SK-N-SH (cell line): ENCODE data around the gene KCNK6. TPM values are rescaled to one million over a fixed set of nuclear protein-coding genes. Genes with fewer than 3 reads are reported as not detected.
A peak's percentile ranks its signal among the peaks of the same experiment; 100 is the strongest.

Source experiments
- CTCF ChIA-PET: fragments of 300-600, 350-600 bp; formaldehyde crosslinking; extraction: SDS; loops from one replicate; lab custom pipeline; 2021; lab: Yijun Ruan, JAX
- POLR2A ChIA-PET: fragments of 350-600 bp; sonication (Branson Sonifier 250); formaldehyde crosslinking; extraction: SDS; loops from one replicate; lab custom pipeline; 2020; ENCODE audit warnings: antibody characterized with exemption, inconsistent platforms; lab: Yijun Ruan, JAX
- DNase-seq: peaks from one replicate; pipeline ENCODE4 v3.0.0; 2012
- H2AFZ ChIP-seq: fragments of 200-600 bp; sonication (generic); 2 replicates; pipeline ENCODE4 v1.8.1; 2016; ENCODE audit warnings: antibody characterized with exemption, mild to moderate bottlenecking, low read depth
- H3F3A ChIP-seq: fragments of 200-600 bp; sonication (generic); replicated peaks from 2 replicates; pipeline ENCODE3; 2016; ENCODE audit warnings: antibody characterized with exemption, mild to moderate bottlenecking; ENCODE audit not compliant: insufficient read depth
- H3K27ac ChIP-seq, 2 experiments: fragments of 200-500 bp in 1 of 2; fragments of 200-600 bp in 1 of 2; sonication (Bioruptor generic) in 1 of 2; sonication (generic), shearing (Covaris generic) in 1 of 2; 2 replicates each; pipeline versions ENCODE4 v1.5.1 to v1.6.1; 2014 to 2016; ENCODE audit warnings: low read depth in 2 of 2, inconsistent platforms in 1 of 2, low read length in 1 of 2, mild to moderate bottlenecking in 1 of 2, mixed read lengths in 1 of 2
- H3K27me3 ChIP-seq: fragments of 200-600 bp; sonication (generic), shearing (Covaris generic); 2 replicates; pipeline ENCODE4 v1.6.1; 2016; ENCODE audit warnings: mixed run types; ENCODE audit not compliant: insufficient read depth
- H3K36me3 ChIP-seq, 2 experiments: fragments of 200-500 bp in 1 of 2; fragments of 200-600 bp in 1 of 2; sonication (Bioruptor generic) in 1 of 2; sonication (generic) in 1 of 2; replicated peaks in 1 of 2; 2 replicates each; pipeline versions ENCODE3 to v1.5.1; 2014 to 2016; ENCODE audit warnings: low read length in 1 of 2, mild to moderate bottlenecking in 1 of 2; ENCODE audit not compliant: insufficient read depth in 2 of 2, control insufficient read depth in 1 of 2
- H3K4me1 ChIP-seq, 2 experiments: fragments of 200-500 bp in 1 of 2; fragments of 200-600 bp in 1 of 2; sonication (Bioruptor generic) in 1 of 2; sonication (generic), shearing (Covaris generic) in 1 of 2; 2 replicates each; pipeline versions ENCODE4 v1.5.1 to v1.6.1; 2014 to 2016; ENCODE audit warnings: low read depth in 1 of 2, low read length in 1 of 2, mixed run types in 1 of 2; ENCODE audit not compliant: insufficient read depth in 2 of 2, control insufficient read depth in 1 of 2
- H3K4me2 ChIP-seq: fragments of 200-600 bp; sonication (generic), shearing (Covaris generic); 2 replicates; pipeline ENCODE4 v1.6.1; 2017; ENCODE audit warnings: mixed run types
- H3K4me3 ChIP-seq, 2 experiments: fragments of 200-500 bp in 1 of 2; fragments of 200-600 bp in 1 of 2; sonication (Bioruptor generic) in 1 of 2; sonication (generic), shearing (Covaris generic) in 1 of 2; 2 replicates each; pipeline versions ENCODE4 v1.5.1 to v1.8.1; 2014 to 2016; ENCODE audit warnings: low read depth in 2 of 2, inconsistent platforms in 1 of 2, low read length in 1 of 2, mild to moderate bottlenecking in 1 of 2, mixed read lengths in 1 of 2, moderate library complexity in 1 of 2
- H3K79me2 ChIP-seq: fragments of 200-600 bp; sonication (generic); 2 replicates; pipeline ENCODE4 v1.8.1; 2017; ENCODE audit warnings: mild to moderate bottlenecking; ENCODE audit not compliant: insufficient read depth
- H3K9ac ChIP-seq: fragments of 200-600 bp; sonication (generic); 2 replicates; pipeline ENCODE4 v1.6.1; 2017; ENCODE audit warnings: mixed run types
- H3K9me2 ChIP-seq: fragments of 200-600 bp; sonication (generic); 2 replicates; pipeline ENCODE4 v1.6.1; 2017; ENCODE audit warnings: mixed run types
- H3K9me3 ChIP-seq: fragments of 200-600 bp; sonication (generic); 2 replicates; pipeline ENCODE4 v1.6.1; 2017; ENCODE audit warnings: mixed run types, mild to moderate bottlenecking, moderate library complexity
- H4K20me1 ChIP-seq: fragments of 200-600 bp; sonication (generic); 2 replicates; pipeline ENCODE4 v1.6.1; 2017; ENCODE audit warnings: mild to moderate bottlenecking, mixed run types; ENCODE audit not compliant: insufficient read depth
- CHD2 ChIP-seq: fragments of 150-350 bp; IDR thresholded peaks from 2 replicates; pipeline ENCODE4 v1.6.1; 2018; ENCODE audit warnings: low read length; ENCODE audit not compliant: partially characterized antibody
- CTCF ChIP-seq: fragments of 200-600 bp; sonication (generic); IDR thresholded peaks from 2 replicates; pipeline ENCODE4 v1.6.1; 2017; ENCODE audit warnings: antibody characterized with exemption, mild to moderate bottlenecking, moderate library complexity
- ELF1 ChIP-seq: IDR thresholded peaks from 2 replicates; pipeline ENCODE4 v1.4.0; 2012
- FOSL2 ChIP-seq: IDR thresholded peaks from 2 replicates; pipeline ENCODE4 v1.4.0; 2012; ENCODE audit warnings: low read depth, mild to moderate bottlenecking, moderate library complexity, borderline replicate concordance
- JUND ChIP-seq: IDR thresholded peaks from 2 replicates; pipeline ENCODE4 v1.4.0; 2012
- MXI1 ChIP-seq: IDR thresholded peaks from 2 replicates; pipeline ENCODE4 v1.6.1; 2012; ENCODE audit warnings: mild to moderate bottlenecking, low read depth, low read length, improper control_type of control experiment
- NRF1 ChIP-seq: IDR thresholded peaks from 2 replicates; pipeline ENCODE4 v1.6.1; 2012; ENCODE audit warnings: low read depth, mild to moderate bottlenecking, low read length
- PBX3 ChIP-seq: IDR thresholded peaks from 2 replicates; pipeline ENCODE4; 2012
- POLR2AphosphoS5 ChIP-seq: IDR thresholded peaks from 2 replicates; pipeline ENCODE4 v1.6.1; 2012; ENCODE audit warnings: low read depth, low read length
- RAD21 ChIP-seq: IDR thresholded peaks from 2 replicates; pipeline ENCODE4 v1.6.1; 2012; ENCODE audit warnings: mild to moderate bottlenecking, low read length
- RCOR1 ChIP-seq: fragments of 150-350 bp; IDR thresholded peaks from 2 replicates; pipeline ENCODE4 v1.6.1; 2017; ENCODE audit warnings: antibody characterized with exemption, low read length
- REST ChIP-seq: IDR thresholded peaks from 2 replicates; pipeline ENCODE4 v1.6.1; 2012; ENCODE audit warnings: mild to moderate bottlenecking, low read depth, low read length, moderate library complexity
- RFX5 ChIP-seq: IDR thresholded peaks from 2 replicates; pipeline ENCODE4 v1.6.1; 2012; ENCODE audit warnings: mild to moderate bottlenecking, improper control_type of control experiment, low read length
- RXRA ChIP-seq: IDR thresholded peaks from 2 replicates; pipeline ENCODE4 v1.4.0; 2012; ENCODE audit warnings: low read depth, mild to moderate bottlenecking, borderline replicate concordance
- SIN3A ChIP-seq: IDR thresholded peaks from 2 replicates; pipeline ENCODE4 v1.6.1; 2012; ENCODE audit warnings: low read depth, mild to moderate bottlenecking, low read length, moderate library complexity, borderline replicate concordance
- SMC3 ChIP-seq: IDR thresholded peaks from 2 replicates; pipeline ENCODE4 v1.6.1; 2012; ENCODE audit warnings: low read depth, low read length, improper control_type of control experiment
- TCF12 ChIP-seq: IDR thresholded peaks from 2 replicates; pipeline ENCODE4 v1.4.0; 2012
- USF2 ChIP-seq: fragments of 150-350 bp; IDR thresholded peaks from 2 replicates; pipeline ENCODE4 v1.6.1; 2017; ENCODE audit warnings: antibody characterized with exemption, low read length, low read depth, borderline replicate concordance
- YY1 ChIP-seq: IDR thresholded peaks from 2 replicates; pipeline ENCODE4 v1.4.0; 2012; ENCODE audit warnings: low read depth, mild to moderate bottlenecking
- WGBS: methylation state at CpG from one replicate; pipeline ENCODE4 v1.1.6; 2017; ENCODE audit warnings: low lambda C conversion rate; 5-methylcytosine and 5-hydroxymethylcytosine counted together
- polyA plus RNA-seq, 3 experiments: library from polyadenylated mRNA; depleted of rRNA; stranded (reverse); fragments of >200 nt; gene quantifications; 2 replicates each; pipeline ENCODE4 v1.2.3, GENCODE V29; 2012

KCNK6 gene
- polyA plus RNA-seq, 1 of the 3 experiments (the other 2 are of a cell fraction), result 0.26 TPM

GRCh38 chr19:38337360-38337653 is 17.7 kb downstream of the KCNK6 start:
- no peaks in the 10 kb centered on the region for H3K79me2 ChIP-seq
- no peak for TF ChIP-seq NRF1
- TF ChIP-seq POLR2AphosphoS5, result no peak
- no peak for TF ChIP-seq MXI1
- TF ChIP-seq PBX3, result no peak
- no peak for TF ChIP-seq REST
- no peak for TF ChIP-seq RFX5
- TF ChIP-seq TCF12, result no peak
- TF ChIP-seq JUND, result no peak
- no peak for TF ChIP-seq CHD2
- TF ChIP-seq SMC3, result no peak
- no peak for TF ChIP-seq RCOR1
- TF ChIP-seq ELF1, result no peak
- no peak for TF ChIP-seq FOSL2
- TF ChIP-seq RXRA, result no peak
- TF ChIP-seq CTCF, result no peak
- TF ChIP-seq YY1, result no peak
- no peak for TF ChIP-seq USF2
- no peak for TF ChIP-seq RAD21
- TF ChIP-seq SIN3A, result no peak
- TF ChIP-seq, all 33 proteins: peak for 0
- Histone ChIP-seq H4K20me1 (no peaks in the 10 kb centered on the region), H3K4me3 (peak overlapping the region; percentile 68 to 96), H3K27me3 (no peaks in the 10 kb centered on the region), H3F3A (peaks cover 2% of the 10 kb centered on the region), H3K27ac (no peak overlapping the region; a peak in 1 of 4 replicates), H3K9ac (no peak overlapping the region), H3K9me3 (no peaks in the 10 kb centered on the region), H3K36me3 (no peaks in the 10 kb centered on the region), H2AFZ (0 out of 2 replicates have a peak overlapping the region, but pooled peaks have one; percentile 59), H3K4me1 (peaks cover 0 to 8% of the 10 kb centered on the region in 2 experiments; a peak in 1 of 4 replicates), H3K4me2 (peak overlapping the region; percentile 88), H3K9me2 (no peaks in the 10 kb centered on the region)
- DNase-seq, result peak; percentile 27
- POLR2A ChIA-PET, result interaction anchor here (0.8 to 2.1 kb wide), 2 partner anchors 10 to 37 kb away, joined by 3 to 10 read pairs; partner anchors contain the start of gene PSMD8
- WGBS, result 64% methylated on average over 10 of the region's 10 CpGs
- CTCF ChIA-PET, result interaction anchor here (0.9 to 1.0 kb wide), 2 partner anchors 37 to 66 kb away, joined by 3 read pairs; partner anchors contain the start of genes FAM98C and PSMD8
